Measurements from ENCODE around the gene UBR4. TPM values are rescaled to one million over a fixed set of nuclear protein-coding genes. Genes with fewer than 3 reads are reported as not detected.

The UBR4 gene
- total and polyA plus RNA-seq, 2 experiments from 2014 or later: 111 to 230 TPM

DNA sequence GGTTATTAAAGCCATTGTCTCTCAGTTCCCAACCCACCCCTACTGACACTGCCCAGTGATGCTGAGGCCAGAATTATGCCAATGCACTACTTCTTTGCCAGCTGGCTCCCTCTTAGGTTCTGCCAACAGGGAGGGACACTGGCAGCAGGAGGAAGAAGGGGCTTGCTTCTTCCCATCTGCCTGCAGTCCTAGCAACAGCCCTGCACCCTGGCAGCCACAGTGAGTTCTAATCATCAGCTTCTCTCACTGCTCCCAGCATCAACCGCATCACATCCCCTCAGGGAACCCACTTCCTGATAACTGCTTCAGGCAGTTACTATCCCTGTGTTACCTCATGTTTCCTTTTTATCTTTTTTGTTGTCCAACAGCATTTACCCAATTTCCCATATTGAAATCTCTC is 86.2 kb downstream of the UBR4 start (continued):
- TF ChIP-seq, protein P1, sequence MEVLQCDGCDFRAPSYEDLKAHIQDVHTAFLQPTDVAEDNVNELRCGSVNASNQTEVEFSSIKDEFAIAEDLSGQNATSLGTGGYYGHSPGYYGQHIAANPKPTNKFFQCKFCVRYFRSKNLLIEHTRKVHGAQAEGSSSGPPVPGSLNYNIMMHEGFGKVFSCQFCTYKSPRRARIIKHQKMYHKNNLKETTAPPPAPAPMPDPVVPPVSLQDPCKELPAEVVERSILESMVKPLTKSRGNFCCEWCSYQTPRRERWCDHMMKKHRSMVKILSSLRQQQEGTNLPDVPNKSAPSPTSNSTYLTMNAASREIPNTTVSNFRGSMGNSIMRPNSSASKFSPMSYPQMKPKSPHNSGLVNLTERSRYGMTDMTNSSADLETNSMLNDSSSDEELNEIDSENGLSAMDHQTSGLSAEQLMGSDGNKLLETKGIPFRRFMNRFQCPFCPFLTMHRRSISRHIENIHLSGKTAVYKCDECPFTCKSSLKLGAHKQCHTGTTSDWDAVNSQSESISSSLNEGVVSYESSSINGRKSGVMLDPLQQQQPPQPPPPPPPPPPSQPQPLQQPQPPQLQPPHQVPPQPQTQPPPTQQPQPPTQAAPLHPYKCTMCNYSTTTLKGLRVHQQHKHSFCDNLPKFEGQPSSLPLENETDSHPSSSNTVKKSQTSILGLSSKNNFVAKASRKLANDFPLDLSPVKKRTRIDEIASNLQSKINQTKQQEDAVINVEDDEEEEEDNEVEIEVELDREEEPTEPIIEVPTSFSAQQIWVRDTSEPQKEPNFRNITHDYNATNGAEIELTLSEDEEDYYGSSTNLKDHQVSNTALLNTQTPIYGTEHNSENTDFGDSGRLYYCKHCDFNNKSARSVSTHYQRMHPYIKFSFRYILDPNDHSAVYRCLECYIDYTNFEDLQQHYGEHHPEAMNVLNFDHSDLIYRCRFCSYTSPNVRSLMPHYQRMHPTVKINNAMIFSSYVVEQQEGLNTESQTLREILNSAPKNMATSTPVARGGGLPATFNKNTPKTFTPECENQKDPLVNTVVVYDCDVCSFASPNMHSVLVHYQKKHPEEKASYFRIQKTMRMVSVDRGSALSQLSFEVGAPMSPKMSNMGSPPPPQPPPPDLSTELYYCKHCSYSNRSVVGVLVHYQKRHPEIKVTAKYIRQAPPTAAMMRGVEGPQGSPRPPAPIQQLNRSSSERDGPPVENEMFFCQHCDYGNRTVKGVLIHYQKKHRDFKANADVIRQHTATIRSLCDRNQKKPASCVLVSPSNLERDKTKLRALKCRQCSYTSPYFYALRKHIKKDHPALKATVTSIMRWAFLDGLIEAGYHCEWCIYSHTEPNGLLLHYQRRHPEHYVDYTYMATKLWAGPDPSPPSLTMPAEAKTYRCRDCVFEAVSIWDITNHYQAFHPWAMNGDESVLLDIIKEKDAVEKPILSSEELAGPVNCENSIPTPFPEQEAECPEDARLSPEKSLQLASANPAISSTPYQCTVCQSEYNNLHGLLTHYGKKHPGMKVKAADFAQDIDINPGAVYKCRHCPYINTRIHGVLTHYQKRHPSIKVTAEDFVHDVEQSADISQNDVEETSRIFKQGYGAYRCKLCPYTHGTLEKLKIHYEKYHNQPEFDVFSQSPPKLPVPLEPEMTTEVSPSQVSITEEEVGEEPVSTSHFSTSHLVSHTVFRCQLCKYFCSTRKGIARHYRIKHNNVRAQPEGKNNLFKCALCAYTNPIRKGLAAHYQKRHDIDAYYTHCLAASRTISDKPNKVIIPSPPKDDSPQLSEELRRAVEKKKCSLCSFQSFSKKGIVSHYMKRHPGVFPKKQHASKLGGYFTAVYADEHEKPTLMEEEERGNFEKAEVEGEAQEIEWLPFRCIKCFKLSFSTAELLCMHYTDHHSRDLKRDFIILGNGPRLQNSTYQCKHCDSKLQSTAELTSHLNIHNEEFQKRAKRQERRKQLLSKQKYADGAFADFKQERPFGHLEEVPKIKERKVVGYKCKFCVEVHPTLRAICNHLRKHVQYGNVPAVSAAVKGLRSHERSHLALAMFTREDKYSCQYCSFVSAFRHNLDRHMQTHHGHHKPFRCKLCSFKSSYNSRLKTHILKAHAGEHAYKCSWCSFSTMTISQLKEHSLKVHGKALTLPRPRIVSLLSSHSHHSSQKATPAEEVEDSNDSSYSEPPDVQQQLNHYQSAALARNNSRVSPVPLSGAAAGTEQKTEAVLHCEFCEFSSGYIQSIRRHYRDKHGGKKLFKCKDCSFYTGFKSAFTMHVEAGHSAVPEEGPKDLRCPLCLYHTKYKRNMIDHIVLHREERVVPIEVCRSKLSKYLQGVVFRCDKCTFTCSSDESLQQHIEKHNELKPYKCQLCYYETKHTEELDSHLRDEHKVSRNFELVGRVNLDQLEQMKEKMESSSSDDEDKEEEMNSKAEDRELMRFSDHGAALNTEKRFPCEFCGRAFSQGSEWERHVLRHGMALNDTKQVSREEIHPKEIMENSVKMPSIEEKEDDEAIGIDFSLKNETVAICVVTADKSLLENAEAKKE (CRISPR knock-in tag; IDR thresholded peaks at IDR 0.05): no peak
- TF ChIP-seq, protein P2, sequence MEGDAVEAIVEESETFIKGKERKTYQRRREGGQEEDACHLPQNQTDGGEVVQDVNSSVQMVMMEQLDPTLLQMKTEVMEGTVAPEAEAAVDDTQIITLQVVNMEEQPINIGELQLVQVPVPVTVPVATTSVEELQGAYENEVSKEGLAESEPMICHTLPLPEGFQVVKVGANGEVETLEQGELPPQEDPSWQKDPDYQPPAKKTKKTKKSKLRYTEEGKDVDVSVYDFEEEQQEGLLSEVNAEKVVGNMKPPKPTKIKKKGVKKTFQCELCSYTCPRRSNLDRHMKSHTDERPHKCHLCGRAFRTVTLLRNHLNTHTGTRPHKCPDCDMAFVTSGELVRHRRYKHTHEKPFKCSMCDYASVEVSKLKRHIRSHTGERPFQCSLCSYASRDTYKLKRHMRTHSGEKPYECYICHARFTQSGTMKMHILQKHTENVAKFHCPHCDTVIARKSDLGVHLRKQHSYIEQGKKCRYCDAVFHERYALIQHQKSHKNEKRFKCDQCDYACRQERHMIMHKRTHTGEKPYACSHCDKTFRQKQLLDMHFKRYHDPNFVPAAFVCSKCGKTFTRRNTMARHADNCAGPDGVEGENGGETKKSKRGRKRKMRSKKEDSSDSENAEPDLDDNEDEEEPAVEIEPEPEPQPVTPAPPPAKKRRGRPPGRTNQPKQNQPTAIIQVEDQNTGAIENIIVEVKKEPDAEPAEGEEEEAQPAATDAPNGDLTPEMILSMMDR (conservative IDR thresholded peaks at IDR 0.05; ENCODE audit: low read depth in 2 of 2): no peak
- TF ChIP-seq NANOG (IDR thresholded peaks at IDR 0.05; ENCODE audit: borderline replicate concordance) (no peak), CREB1 (CRISPR knock-in tag; IDR thresholded peaks at IDR 0.05; ENCODE audit: low read depth) (no peak)

- Mint-ChIP-seq H3K4me3 (no peak overlapping the region), H3K27ac (no peak overlapping the region), H3K4me1 (no peaks in the 10 kb centered on the region; the same call in 2 of the 3 replicates), H3K9me3 (no peaks in the 10 kb centered on the region), H3K36me3 (ENCODE audit: low read depth) (peaks cover 96% of the 10 kb centered on the region), H3K27me3 (ENCODE audit: insufficient read depth, low read depth, poor library complexity) (peaks cover 13% of the 10 kb centered on the region)
- no peak for ATAC-seq
- no peaks in the 10 kb centered on the region for H3K27me3 ChIP-seq (ENCODE audit: insufficient read depth)
- H2AFZ ChIP-seq: no peak overlapping the region
- no peak overlapping the region for H3K27ac ChIP-seq (ENCODE audit: low read depth)
- no peak overlapping the region for H3K4me3 ChIP-seq
- no peaks in the 10 kb centered on the region for H3K9me2 ChIP-seq (ENCODE audit: insufficient read depth)
- H3F3A ChIP-seq (replicated peaks; ENCODE audit: low read depth): 0 out of 2 replicates have a peak, but pooled peaks cover 3% of the 10 kb centered on the region
- peaks cover 24% of the 10 kb centered on the region for H4K20me1 ChIP-seq (replicated peaks; ENCODE audit: insufficient read depth)
- no peaks in the 10 kb centered on the region for H3K4me1 ChIP-seq (ENCODE audit: insufficient read depth)
- DNase-seq (ENCODE audit: low spot score): no peak
- TF ChIP-seq POLR2AphosphoS5 (IDR thresholded peaks at IDR 0.05; ENCODE audit: low read depth) (no peak), CREB1 (CRISPR knock-in tag; IDR thresholded peaks at IDR 0.05; ENCODE audit: low read depth) (no peak), ZNF331 (CRISPR knock-in tag; IDR thresholded peaks at IDR 0.05; ENCODE audit: low read depth) (no peak), ZNF114 (CRISPR knock-in tag; IDR thresholded peaks at IDR 0.05) (no peak), NANOG (IDR thresholded peaks at IDR 0.05; ENCODE audit: borderline replicate concordance) (no peak)
- TF ChIP-seq, protein P3, sequence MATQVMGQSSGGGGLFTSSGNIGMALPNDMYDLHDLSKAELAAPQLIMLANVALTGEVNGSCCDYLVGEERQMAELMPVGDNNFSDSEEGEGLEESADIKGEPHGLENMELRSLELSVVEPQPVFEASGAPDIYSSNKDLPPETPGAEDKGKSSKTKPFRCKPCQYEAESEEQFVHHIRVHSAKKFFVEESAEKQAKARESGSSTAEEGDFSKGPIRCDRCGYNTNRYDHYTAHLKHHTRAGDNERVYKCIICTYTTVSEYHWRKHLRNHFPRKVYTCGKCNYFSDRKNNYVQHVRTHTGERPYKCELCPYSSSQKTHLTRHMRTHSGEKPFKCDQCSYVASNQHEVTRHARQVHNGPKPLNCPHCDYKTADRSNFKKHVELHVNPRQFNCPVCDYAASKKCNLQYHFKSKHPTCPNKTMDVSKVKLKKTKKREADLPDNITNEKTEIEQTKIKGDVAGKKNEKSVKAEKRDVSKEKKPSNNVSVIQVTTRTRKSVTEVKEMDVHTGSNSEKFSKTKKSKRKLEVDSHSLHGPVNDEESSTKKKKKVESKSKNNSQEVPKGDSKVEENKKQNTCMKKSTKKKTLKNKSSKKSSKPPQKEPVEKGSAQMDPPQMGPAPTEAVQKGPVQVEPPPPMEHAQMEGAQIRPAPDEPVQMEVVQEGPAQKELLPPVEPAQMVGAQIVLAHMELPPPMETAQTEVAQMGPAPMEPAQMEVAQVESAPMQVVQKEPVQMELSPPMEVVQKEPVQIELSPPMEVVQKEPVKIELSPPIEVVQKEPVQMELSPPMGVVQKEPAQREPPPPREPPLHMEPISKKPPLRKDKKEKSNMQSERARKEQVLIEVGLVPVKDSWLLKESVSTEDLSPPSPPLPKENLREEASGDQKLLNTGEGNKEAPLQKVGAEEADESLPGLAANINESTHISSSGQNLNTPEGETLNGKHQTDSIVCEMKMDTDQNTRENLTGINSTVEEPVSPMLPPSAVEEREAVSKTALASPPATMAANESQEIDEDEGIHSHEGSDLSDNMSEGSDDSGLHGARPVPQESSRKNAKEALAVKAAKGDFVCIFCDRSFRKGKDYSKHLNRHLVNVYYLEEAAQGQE (IDR thresholded peaks at IDR 0.05; ENCODE audit: unreplicated experiment): no peak
- no peak overlapping the region for H3K4me2 ChIP-seq
- H3K79me2 ChIP-seq (replicated peaks; ENCODE audit: insufficient read depth): no peaks in the 10 kb centered on the region
- H3K36me3 ChIP-seq (ENCODE audit: insufficient read depth): peaks cover 95% of the 10 kb centered on the region
Measured at GRCh38 chr1:19122668-19123067, 87.4 kb downstream of the UBR4 start.

Data from GM23338 (cell line).